H9 (cell line): ENCODE data around the gene PROSER1. TPM values are rescaled to one million over a fixed set of nuclear protein-coding genes. Genes with fewer than 3 reads are reported as not detected.

Experiments used
- DNase-seq: peaks from one replicate; pipeline ENCODE4 v3.0.0-alpha.2; 2017
- H2AFZ ChIP-seq: one replicate; pipeline ENCODE4 v1.6.1; 2013; ENCODE audit warnings: mild to moderate bottlenecking, low read length, control low read depth, moderate library complexity
- H2AK5ac ChIP-seq: 2 replicates; pipeline ENCODE4 v1.6.1; 2013; ENCODE audit warnings: low read length, control low read depth, mixed read lengths; ENCODE audit not compliant: insufficient read length
- H2BK120ac ChIP-seq: one replicate; pipeline ENCODE4 v1.6.1; 2013; ENCODE audit warnings: low read depth, mild to moderate bottlenecking, low read length, control low read depth, inconsistent platforms; ENCODE audit not compliant: poor library complexity, severe bottlenecking
- H2BK12ac ChIP-seq: 2 replicates; pipeline ENCODE4 v1.6.1; 2013; ENCODE audit warnings: low read length, control low read depth, mixed read lengths, low read depth; ENCODE audit not compliant: insufficient read length
- H2BK15ac ChIP-seq: 2 replicates; pipeline ENCODE4 v1.6.1; 2013; ENCODE audit warnings: low read depth, low read length, control low read depth
- H2BK20ac ChIP-seq: one replicate; pipeline ENCODE4 v1.6.1; 2013; ENCODE audit warnings: low read depth, mild to moderate bottlenecking, low read length, control low read depth, inconsistent platforms; ENCODE audit not compliant: poor library complexity, severe bottlenecking
- H2BK5ac ChIP-seq: 2 replicates; pipeline ENCODE4 v1.6.1; 2013; ENCODE audit warnings: low read length, control low read depth, mixed read lengths; ENCODE audit not compliant: insufficient read length
- H3K14ac ChIP-seq: 2 replicates; pipeline ENCODE4 v1.6.1; 2013; ENCODE audit warnings: low read length, control low read depth; ENCODE audit not compliant: insufficient read depth
- H3K18ac ChIP-seq: 2 replicates; pipeline ENCODE4 v1.6.1; 2013; ENCODE audit warnings: low read depth, mild to moderate bottlenecking, mixed read lengths, low read length, control low read depth; ENCODE audit not compliant: insufficient read length
- H3K23ac ChIP-seq: 2 replicates; pipeline ENCODE4 v1.6.1; 2013; ENCODE audit warnings: low read length, control low read depth, mixed read lengths, low read depth; ENCODE audit not compliant: insufficient read length
- H3K23me2 ChIP-seq: 2 replicates; pipeline ENCODE4 v1.6.1; 2013; ENCODE audit warnings: low read depth, mild to moderate bottlenecking, mixed read lengths, low read length, control low read depth; ENCODE audit not compliant: insufficient read length, poor library complexity, severe bottlenecking
- H3K27ac ChIP-seq: 2 replicates; pipeline ENCODE4 v1.5.1; 2013; ENCODE audit warnings: low read length, control low read depth, mixed read lengths, low read depth; ENCODE audit not compliant: insufficient read length
- H3K27me3 ChIP-seq: 2 replicates; pipeline ENCODE4 v1.6.1; 2013; ENCODE audit warnings: low read length, control low read depth, inconsistent platforms; ENCODE audit not compliant: insufficient read depth
- H3K4ac ChIP-seq: 2 replicates; pipeline ENCODE4 v1.6.1; 2013; ENCODE audit warnings: low read depth, mild to moderate bottlenecking, control low read depth, inconsistent platforms, low read length, moderate library complexity
- H3K4me1 ChIP-seq: 2 replicates; pipeline ENCODE4 v1.6.1; 2013; ENCODE audit warnings: low read length, control low read depth, inconsistent platforms; ENCODE audit not compliant: insufficient read depth
- H3K4me2 ChIP-seq: 2 replicates; pipeline ENCODE4 v1.6.1; 2013; ENCODE audit warnings: low read length, control low read depth, mixed read lengths; ENCODE audit not compliant: insufficient read length, insufficient read depth
- H3K56ac ChIP-seq: 2 replicates; pipeline ENCODE4 v1.6.1; 2013; ENCODE audit warnings: low read depth, mild to moderate bottlenecking, mixed read lengths, low read length, control low read depth; ENCODE audit not compliant: insufficient read length
- H3K79me1 ChIP-seq: 2 replicates; pipeline ENCODE4 v1.6.1; 2013; ENCODE audit warnings: low read depth, mild to moderate bottlenecking, moderate library complexity, low read length, control low read depth, inconsistent platforms; ENCODE audit not compliant: insufficient read depth, poor library complexity, severe bottlenecking
- H3K79me2 ChIP-seq: 2 replicates; pipeline ENCODE4 v1.6.1; 2013; ENCODE audit warnings: low read length, control low read depth, inconsistent platforms; ENCODE audit not compliant: insufficient read depth
- H3K9ac ChIP-seq: 2 replicates; pipeline ENCODE4 v1.6.1; 2013; ENCODE audit warnings: low read length, control low read depth, mixed read lengths; ENCODE audit not compliant: insufficient read length; ENCODE audit errors: extremely low read depth
- H3K9me3 ChIP-seq: one replicate; pipeline ENCODE4 v1.6.1; 2013; ENCODE audit warnings: low read depth, low read length, inconsistent platforms; ENCODE audit not compliant: control insufficient read depth
- H3T11ph ChIP-seq: one replicate; pipeline ENCODE4 v1.6.1; 2013; ENCODE audit warnings: mild to moderate bottlenecking, low read length, control low read depth, inconsistent platforms
- H4K20me1 ChIP-seq: one replicate; pipeline ENCODE4 v1.6.1; 2013; ENCODE audit not compliant: control insufficient read depth, insufficient read length, insufficient read depth
- H4K5ac ChIP-seq: 2 replicates; pipeline ENCODE4 v1.6.1; 2013; ENCODE audit warnings: low read depth, mild to moderate bottlenecking, mixed read lengths, low read length, control low read depth; ENCODE audit not compliant: insufficient read length
- H4K8ac ChIP-seq: replicated peaks from 2 replicates; pipeline ENCODE4 v1.6.1; 2013; ENCODE audit warnings: low read length, control low read depth, mixed read lengths, low read depth; ENCODE audit not compliant: insufficient read length
- H4K91ac ChIP-seq: 2 replicates; pipeline ENCODE4 v1.6.1; 2013; ENCODE audit warnings: low read depth, mild to moderate bottlenecking, moderate library complexity, mixed read lengths, low read length, control low read depth; ENCODE audit not compliant: insufficient read length
- H3K27ac Mint-ChIP-seq, 3 experiments: 2 replicates in 2 of 3; 3 replicates in 1 of 3; pipeline ENCODE4 v1.8.0; 2020 to 2021; ENCODE audit warnings: mixed read lengths in 3 of 3, mild to moderate bottlenecking in 1 of 3, moderate library complexity in 1 of 3
- H3K27me3 Mint-ChIP-seq: 2 replicates; pipeline ENCODE4 v1.8.0; 2021; ENCODE audit warnings: low read depth, mild to moderate bottlenecking, moderate library complexity, mixed read lengths
- H3K36me3 Mint-ChIP-seq, 3 experiments: 2 replicates in 2 of 3; 3 replicates in 1 of 3; pipeline ENCODE4 v1.8.0; 2020 to 2021; ENCODE audit warnings: low read depth in 3 of 3, mixed read lengths in 3 of 3; ENCODE audit not compliant: insufficient read depth in 1 of 3
- H3K4me1 Mint-ChIP-seq, 2 experiments: 2 replicates each; pipeline ENCODE4 v1.8.0; 2020; ENCODE audit warnings: mixed read lengths in 2 of 2
- H3K4me3 Mint-ChIP-seq, 2 experiments: 2 replicates in 1 of 2; 3 replicates in 1 of 2; pipeline ENCODE4 v1.8.0; 2020 to 2021; ENCODE audit warnings: mild to moderate bottlenecking in 2 of 2, mixed read lengths in 2 of 2, moderate library complexity in 1 of 2
- H3K9me3 Mint-ChIP-seq, 2 experiments: 2 replicates in 1 of 2; 3 replicates in 1 of 2; pipeline ENCODE4 v1.8.0; 2020; ENCODE audit warnings: mild to moderate bottlenecking in 2 of 2, mixed read lengths in 2 of 2, moderate library complexity in 1 of 2
- CTCF ChIP-seq: fragments of 200-600 bp; sonication (generic); conservative IDR thresholded peaks from 3 replicates; pipeline ENCODE4 v1.8.0; 2021; ENCODE audit warnings: antibody characterized with exemption, mild to moderate bottlenecking
- WGBS: extraction: QIAGEN DNeasy Blood & Tissue Kit; methylation state at CpG from one replicate; pipeline ENCODE4 v1.1.7; 2013; ENCODE audit warnings: missing lambda C conversion rate, low lambda C conversion rate, mixed read lengths; ENCODE audit not compliant: insufficient read length; ENCODE audit errors: extremely low coverage; 5-methylcytosine and 5-hydroxymethylcytosine counted together
- total RNA-seq: library from RNA; stranded (reverse); gene quantifications from 2 replicates; pipeline ENCODE4 v1.2.1, GENCODE V29; 2021

PROSER1 gene
- total RNA-seq, 1 experiment from 2014 or later, result 84.6 TPM

- H4K5ac ChIP-seq, result no peak overlapping the region
- H3K23ac ChIP-seq, result no peak overlapping the region
- no peak for TF ChIP-seq CTCF
- no peak overlapping the region for H3K56ac ChIP-seq
- DNase-seq, result no peak
- H3K36me3 Mint-ChIP-seq, result peaks cover 0 to 8% (median 2%) of the 10 kb centered on the region in 3 experiments; a peak in 2 of 7 replicates
- no peaks in the 10 kb centered on the region for H3K23me2 ChIP-seq
- H3K79me1 ChIP-seq, result no peaks in the 10 kb centered on the region
- no peaks in the 10 kb centered on the region for H3K4me1 ChIP-seq
- H4K8ac ChIP-seq, result no peak overlapping the region
- H3K18ac ChIP-seq, result no peak overlapping the region
- no peak overlapping the region for H2AFZ ChIP-seq
- H3K14ac ChIP-seq, result no peak overlapping the region
- no peaks in the 10 kb centered on the region for H3K27me3 Mint-ChIP-seq
- H2BK120ac ChIP-seq, result no peak overlapping the region
- H2AK5ac ChIP-seq, result no peak overlapping the region
- H3K27ac Mint-ChIP-seq, result no peak overlapping the region; a peak in 1 of 7 replicates
- H2BK15ac ChIP-seq, result no peak overlapping the region
- no peak overlapping the region for H3K4me2 ChIP-seq
- H3K4me3 Mint-ChIP-seq, result no peak overlapping the region
- H3K4me1 Mint-ChIP-seq, result peaks cover 11% of the 10 kb centered on the region in 2 experiments
- H3K4ac ChIP-seq, result no peak overlapping the region
- H3K27me3 ChIP-seq, result no peaks in the 10 kb centered on the region
- no peak overlapping the region for H3T11ph ChIP-seq
- H2BK5ac ChIP-seq, result no peak overlapping the region
- H3K9ac ChIP-seq, result no peak overlapping the region
- H2BK12ac ChIP-seq, result no peak overlapping the region
- no peaks in the 10 kb centered on the region for H3K79me2 ChIP-seq
- H3K27ac ChIP-seq, result no peak overlapping the region
- no peak overlapping the region for H2BK20ac ChIP-seq
- WGBS, result no CpG with 5 or more reads among the region's 3 CpGs
- peaks cover 4% of the 10 kb centered on the region for H3K9me3 ChIP-seq
- no peak overlapping the region for H4K91ac ChIP-seq
- H3K9me3 Mint-ChIP-seq, result peaks cover 0 to 3% of the 10 kb centered on the region in 2 experiments; a peak in 1 of 5 replicates
- H4K20me1 ChIP-seq, result no peaks in the 10 kb centered on the region
Observed at GRCh38 chr13:39054112-39054511, 16.2 kb upstream of the PROSER1 start.
